HG03139 (cell line): Measurements from ENCODE around the gene B3GNT9.

Experiments
- ATAC-seq: cut with Tn5 transposase; IDR thresholded peaks from one replicate; pipeline ENCODE4 v1.9.1; 2021; ENCODE audit not compliant: unreplicated experiment

Gene B3GNT9

DNA sequence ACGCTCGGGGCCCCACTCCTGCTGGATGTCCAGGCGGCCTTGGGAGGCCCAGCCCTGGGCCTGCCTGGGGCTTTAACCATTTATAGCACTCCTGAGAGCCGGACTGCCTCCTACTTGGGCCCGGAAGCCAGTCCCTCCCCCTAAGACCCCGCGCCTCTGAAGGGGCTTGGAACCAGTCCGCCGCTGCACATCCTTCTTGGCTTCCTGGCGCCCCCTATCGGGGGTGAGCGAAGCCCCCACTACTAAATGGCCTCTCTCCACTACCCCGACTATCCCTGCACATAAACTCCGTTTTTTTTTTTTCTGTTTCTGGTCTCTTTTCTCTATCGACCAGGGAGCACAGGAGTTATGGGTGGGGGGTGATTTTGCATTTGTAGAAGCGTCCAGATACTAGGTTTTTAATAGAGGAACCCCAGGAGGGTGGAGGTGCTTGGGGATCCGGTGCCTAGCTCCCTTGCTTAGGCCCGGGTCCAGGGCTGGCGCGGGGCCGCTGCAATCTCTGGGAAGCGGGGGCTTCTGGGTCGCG is 18.9 kb upstream of the B3GNT9 start:
- no peak for ATAC-seq

- no peak for ATAC-seq
These were observed 18.2 kb upstream of the B3GNT9 start for GRCh38 chr16:67169011-67169451.

DNA sequence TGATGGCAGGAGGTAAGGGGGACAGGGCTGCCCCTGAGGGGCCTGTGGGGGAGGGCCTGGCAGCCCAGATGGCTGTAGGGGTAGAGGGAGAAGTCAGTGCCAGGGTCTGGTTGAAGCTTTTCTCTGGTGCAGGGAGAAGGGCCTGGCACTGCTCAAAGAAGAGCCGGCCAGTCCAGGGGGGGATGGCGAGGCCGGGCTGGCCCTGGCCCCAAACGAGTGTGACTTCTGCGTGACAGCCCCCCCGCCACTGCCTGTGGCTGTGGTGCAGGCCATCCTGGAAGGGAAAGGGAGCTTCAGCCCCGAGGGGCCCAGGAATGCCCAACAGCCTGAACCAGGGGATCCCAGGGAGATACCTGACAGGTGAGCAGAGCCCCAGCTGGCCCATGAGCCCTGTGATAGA is 16.8 kb upstream of the B3GNT9 start:
- ATAC-seq, result no peak

DNA sequence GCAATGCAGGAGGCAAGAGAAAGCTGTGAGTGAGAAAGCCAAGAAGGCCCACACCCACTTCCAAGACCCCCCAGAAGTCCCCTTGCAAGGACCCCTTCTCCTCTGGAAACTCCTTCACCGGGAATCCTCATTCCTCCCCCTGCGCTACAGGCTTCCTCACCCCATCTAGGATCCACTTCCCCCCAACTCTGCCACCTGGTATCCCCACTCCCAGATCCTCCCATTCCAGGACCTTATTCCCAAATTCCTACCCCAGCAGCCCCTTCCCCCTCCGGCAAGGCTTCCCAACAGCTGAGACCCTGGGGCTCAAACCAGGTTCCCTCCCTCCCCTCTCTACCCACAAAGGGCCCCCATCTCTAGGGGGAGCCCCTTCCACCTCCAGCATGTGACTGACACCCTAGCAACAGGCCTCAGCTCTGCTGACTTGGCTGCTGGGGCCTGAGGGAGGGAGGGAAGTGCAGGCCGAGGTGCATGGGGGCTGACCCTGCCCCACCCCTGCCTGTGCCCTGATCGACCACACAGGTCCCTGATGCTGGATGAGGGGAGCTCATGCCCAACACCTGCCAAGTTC is 15.9 kb upstream of the B3GNT9 start:
- ATAC-seq, result no peak

GRCh38 chr16:67166110-67166547 is 15.3 kb upstream of the B3GNT9 start:
- ATAC-seq, result no peak

DNA sequence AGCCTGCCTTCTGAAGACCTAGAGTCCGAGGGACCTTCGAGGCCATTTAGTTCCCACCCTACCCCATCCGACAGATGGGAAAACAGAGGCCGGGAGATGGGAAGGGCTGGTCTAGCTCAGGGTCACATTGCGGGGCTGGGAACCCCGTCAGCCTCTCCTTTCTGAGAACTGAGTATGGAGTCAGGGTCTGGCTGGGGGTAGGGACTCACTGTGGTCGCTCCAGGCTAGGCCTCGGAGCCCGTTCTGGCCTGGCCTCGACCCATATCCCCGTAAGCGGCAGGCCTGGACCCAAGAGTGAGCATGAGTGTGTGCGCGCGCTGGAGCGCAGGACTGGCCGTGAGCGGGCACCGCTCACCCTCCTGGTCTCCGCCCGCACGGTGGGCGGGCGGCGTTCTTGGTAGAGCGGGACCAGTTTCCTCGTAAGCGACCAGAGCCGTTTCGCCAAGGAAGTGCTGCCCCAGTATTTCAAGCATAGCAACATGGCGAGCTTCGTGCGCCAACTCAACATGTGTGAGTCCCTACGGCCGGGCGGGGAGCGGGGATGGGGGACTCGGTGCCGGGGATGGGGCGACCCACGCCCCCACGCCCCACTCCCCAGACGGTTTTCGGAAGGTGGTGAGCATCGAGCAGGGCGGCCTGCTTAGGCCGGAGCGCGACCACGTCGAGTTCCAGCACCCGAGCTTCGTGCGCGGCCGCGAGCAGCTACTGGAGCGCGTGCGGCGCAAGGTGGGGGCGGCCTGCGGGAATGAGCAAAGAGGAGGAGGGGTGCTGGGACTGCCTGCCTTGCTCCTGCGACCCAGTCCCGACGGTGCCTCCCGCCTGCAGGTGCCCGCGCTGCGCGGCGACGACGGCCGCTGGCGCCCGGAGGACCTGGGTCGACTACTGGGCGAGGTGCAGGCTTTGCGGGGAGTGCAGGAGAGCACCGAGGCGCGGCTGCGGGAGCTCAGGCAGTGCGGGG is 14.6 kb upstream of the B3GNT9 start:
- ATAC-seq, result no peak

DNA sequence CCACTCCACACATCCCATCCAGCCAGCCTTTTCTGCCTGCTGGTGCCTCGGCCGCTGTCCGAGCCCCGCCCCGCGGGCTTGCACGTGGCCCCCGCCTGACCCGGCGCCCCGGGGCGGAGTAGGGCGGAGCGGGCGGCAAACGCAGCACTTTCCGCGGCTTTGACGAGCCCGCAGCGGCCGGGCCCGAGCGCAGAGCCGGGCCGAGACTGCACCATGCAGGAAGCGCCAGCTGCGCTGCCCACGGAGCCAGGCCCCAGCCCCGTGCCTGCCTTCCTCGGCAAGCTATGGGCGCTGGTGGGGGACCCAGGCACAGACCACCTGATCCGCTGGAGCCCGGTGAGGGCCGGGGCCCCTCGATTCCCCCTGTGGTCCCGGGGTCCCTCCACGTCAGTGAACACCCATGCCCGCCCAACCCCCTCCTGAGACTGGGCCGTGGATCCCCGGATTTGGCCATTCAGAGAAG is 13.8 kb upstream of the B3GNT9 start, which contains the start of gene HSF4:
Gene HSF4, plus strand, starts transcription at position 147 of the 463 bp plus-strand sequence. Its CDS starts 67 bp downstream, at position 214.
- ATAC-seq, result no peak

GRCh38 chr16:67163999-67164558 is 13.3 kb upstream of the B3GNT9 start:
- ATAC-seq, result no peak

DNA sequence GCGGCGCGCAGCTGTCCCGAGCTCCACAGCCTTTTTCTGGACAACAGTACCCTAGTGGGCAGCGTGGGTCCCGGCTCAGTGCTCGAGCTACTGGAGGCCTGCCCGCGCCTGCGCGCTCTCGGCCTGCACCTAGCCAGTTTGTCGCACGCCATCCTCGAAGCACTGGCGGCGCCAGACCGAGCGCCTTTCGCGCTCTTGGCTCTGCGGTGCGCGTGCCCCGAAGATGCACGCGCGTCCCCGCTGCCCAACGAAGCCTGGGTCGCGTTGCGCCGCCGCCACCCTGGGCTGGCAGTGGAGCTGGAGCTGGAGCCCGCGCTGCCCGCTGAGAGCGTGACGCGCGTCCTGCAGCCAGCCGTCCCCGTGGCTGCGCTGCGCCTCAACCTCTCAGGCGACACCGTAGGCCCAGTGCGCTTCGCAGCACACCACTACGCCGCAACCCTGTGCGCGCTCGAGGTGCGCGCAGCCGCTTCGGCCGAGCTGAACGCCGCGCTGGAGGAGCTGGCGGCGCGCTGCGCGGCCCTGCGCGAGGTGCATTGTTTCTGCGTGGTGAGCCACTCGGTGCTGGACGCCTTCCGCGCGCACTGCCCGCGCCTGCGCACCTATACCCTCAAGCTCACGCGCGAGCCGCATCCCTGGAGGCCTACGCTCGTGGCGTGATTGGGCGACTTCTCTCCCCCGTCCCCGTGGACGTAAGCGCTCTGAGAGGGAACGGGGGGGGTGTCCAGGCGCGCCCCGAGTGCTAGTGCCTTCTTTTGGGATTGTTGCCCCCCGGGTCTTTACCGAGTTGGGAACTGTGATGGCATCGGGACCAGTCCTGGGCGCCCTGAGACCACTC is 12.6 kb upstream of the B3GNT9 start:
- ATAC-seq, result no peak

DNA sequence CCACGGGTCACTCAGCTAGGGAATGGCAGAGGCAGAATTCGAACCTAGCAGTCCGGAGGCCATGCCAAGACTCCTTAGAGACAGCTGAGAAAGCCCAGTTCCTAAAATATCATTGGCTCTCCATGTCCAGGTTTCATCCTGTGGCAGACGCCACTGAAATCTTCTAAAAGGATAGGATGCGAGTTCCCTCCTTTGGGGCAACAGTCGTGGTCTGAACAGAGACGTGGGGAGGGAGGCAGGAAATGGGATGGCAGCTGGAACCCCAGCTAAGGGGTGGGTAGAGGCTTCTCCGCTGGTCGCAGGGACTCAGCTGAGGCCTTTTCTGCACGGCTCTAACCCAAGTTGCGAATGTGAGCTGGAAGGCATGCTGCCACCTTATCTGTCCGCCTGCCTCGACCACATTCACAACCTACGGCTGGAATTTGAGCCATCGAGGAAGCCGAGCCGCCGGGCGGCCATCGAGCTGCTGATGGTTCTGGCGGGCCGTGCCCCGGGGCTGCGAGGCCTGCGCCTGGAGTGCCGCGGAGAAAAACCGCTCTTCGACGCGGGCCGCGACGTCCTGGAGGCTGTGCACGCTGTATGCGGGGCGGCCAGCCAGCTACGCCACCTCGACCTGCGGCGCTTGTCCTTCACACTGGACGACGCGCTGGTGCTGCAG is 11.8 kb upstream of the B3GNT9 start:
- no peak for ATAC-seq

GRCh38 chr16:67161595-67162058 is 10.8 kb upstream of the B3GNT9 start:
- ATAC-seq, result no peak

DNA sequence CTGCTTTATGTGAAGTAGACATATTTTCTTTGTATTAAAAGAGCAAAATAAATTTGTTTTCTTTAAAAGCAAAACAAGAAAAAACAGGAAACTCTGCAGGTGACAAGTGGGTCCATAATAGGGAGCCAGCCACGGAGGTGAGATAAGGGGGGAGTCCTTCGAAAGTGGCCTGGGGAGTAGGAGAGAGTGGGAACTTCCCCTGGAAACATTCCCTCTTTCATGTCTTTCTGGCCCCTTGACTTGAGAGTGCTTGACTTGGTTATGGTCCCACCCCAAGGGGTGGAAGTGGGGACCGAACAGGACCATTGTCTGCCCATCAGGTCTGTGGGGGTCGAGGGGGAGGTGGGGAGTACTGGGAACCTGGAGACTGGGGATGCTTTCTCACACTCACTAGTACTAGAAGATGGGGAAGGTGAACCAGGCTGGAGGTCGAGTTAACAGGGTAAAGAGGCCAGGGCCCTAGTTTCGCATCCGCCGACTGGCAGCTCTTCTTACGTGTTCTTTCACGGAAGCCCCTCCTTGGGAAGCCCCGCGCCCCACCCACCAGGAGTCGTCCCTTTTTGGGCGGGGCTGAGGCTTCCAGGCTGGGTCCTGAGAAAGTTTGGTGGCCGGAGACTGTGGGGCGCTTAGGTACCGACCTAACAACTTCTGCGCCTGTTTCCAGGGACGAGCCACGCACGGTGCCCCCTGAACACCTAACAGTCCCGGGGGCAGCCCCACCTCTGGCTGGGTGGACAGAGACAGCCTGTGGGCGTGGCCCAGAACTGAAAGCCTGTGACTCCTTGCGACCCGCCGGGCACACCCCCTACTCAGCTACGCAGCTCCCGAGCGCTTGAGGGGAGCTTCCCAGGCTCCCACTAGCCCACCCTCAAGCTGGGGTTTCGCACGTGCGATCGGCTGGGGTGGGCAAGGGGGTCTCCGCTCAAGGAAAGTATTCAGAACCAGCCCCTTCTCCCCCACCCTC is 8.1 kb upstream of the B3GNT9 start:
- no peak for ATAC-seq

GRCh38 chr16:67157892-67158635 is 7.3 kb upstream of the B3GNT9 start:
- no peak for ATAC-seq

- ATAC-seq, result no peak
These were observed 6.4 kb upstream of the B3GNT9 start for GRCh38 chr16:67157106-67157748.

- ATAC-seq, result no peak
These were observed 5.5 kb upstream of the B3GNT9 start for GRCh38 chr16:67156143-67156844.

DNA sequence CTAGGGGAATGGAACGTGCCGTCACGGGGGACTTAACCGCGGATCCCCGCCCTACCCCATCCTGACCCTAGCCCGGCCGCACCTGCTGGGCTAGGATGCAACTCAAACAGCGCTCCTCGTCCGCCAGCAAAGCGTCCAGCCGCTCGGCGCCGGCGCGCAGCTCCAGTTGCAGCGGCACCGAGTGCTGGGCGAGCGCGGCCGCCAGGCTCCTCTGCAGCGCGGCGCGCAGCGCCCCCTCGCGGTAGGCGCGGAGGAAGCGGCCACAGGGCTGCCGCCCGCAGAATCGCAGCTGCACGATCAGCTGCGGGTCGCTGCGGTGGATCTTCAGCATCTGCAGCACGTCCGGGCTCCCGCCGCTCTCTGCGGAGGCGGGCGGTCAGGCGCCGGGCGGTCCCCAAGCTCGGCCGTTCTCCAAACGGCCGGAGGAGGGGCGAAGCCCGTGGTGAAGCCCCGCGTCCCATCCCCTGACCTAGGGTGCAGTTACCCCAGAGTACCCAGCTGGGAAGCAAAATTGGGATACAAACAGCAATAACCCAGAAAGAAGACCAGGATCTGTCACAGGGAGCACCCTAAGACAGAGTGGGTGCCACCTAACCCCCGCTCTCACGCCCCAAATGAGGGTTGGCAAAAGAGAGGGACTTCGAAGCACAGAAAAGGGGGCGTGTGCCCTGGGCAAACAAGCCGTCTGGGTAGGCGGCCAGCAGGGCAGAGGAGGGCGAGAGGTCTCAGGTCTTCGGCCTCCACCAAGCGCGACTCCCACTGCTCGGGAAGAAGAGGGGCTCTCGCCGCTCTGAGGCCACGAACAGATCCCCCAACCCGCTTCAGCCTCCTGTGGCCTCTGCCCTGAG is 4.7 kb upstream of the B3GNT9 start:
- no peak for ATAC-seq
